K562 (cell line): ENCODE measurements around the gene HMCN2. TPM values are rescaled to one million over a fixed set of nuclear protein-coding genes. Genes with fewer than 3 reads are reported as not detected.

ENCODE experiments used
- ATAC-seq: fragments of 200-7000 bp; cut with Tn5 transposase; 3 replicates; pipeline ENCODE4 v1.9.1; 2020; ENCODE audit warnings: moderate library complexity
- BruUV-seq: library from RNA; stranded (reverse); fragments of 400-500 nt; replicated peaks from 2 replicates; lab custom pipeline; 2021; lab: Mats Ljungman, UMichigan
- CTCF ChIA-PET: fragments of 300-600 bp; formaldehyde crosslinking; extraction: SDS; loops from one replicate; lab custom pipeline; 2021; ENCODE audit warnings: low intra/inter-chr PET ratio; lab: Yijun Ruan, JAX
- POLR2A ChIA-PET: fragments of 300-600, 350-650 bp; sonication (Branson Sonifier 250); formaldehyde crosslinking; extraction: SDS; loops from one replicate; lab custom pipeline; 2021; ENCODE audit warnings: antibody characterized with exemption, inconsistent platforms; lab: Yijun Ruan, JAX
- DNase-seq, 4 experiments: peaks; one replicate each; pipeline versions ENCODE4 v3.0.0 to v3.0.0-alpha.2; 2011 to 2018; ENCODE audit warnings: low spot score in 3 of 4, mixed read lengths in 3 of 4; ENCODE audit errors: extremely low read depth in 1 of 4
- FAIRE-seq: peaks from 2 replicates; lab custom pipeline; 2011; peaks lifted over from hg19 to GRCh38; lab: Jason Lieb, UNC
- H2AFZ ChIP-seq: 2 replicates; pipeline ENCODE4 v1.6.0; 2011; ENCODE audit warnings: low read depth, low read length, control low read depth, inconsistent platforms
- H3K27ac ChIP-seq: fragments of 200-600 bp; 3 replicates; pipeline ENCODE4 v1.8.0; 2011; ENCODE audit warnings: low read depth, mild to moderate bottlenecking, control low read depth, inconsistent platforms, low read length, moderate library complexity, mixed read lengths; ENCODE audit errors: extremely low read depth
- H3K27me3 ChIP-seq, 2 experiments: fragments of 300-600 bp in 1 of 2; 2 replicates in 1 of 2; 3 replicates in 1 of 2; pipeline versions ENCODE4 v1.6.0 to v1.8.0; 2011; ENCODE audit warnings: inconsistent platforms in 2 of 2, low read length in 2 of 2, mild to moderate bottlenecking in 1 of 2, mixed read lengths in 1 of 2, moderate library complexity in 1 of 2; ENCODE audit not compliant: control insufficient read depth in 2 of 2, insufficient read depth in 2 of 2
- H3K36me3 ChIP-seq: fragments of 300-600 bp; 3 replicates; pipeline ENCODE4 v1.8.0; 2011; ENCODE audit warnings: mild to moderate bottlenecking, low read length, inconsistent platforms; ENCODE audit not compliant: control insufficient read depth, insufficient read depth
- H3K4me1 ChIP-seq, 2 experiments: fragments of 200-600 bp in 1 of 2; replicated peaks in 1 of 2; 2 replicates in 1 of 2; 3 replicates in 1 of 2; pipeline versions ENCODE4 v1.5.1 to v1.8.0; 2011; ENCODE audit warnings: inconsistent platforms in 2 of 2, low read length in 2 of 2, mild to moderate bottlenecking in 1 of 2, mixed read lengths in 1 of 2, moderate library complexity in 1 of 2; ENCODE audit not compliant: control insufficient read depth in 2 of 2, insufficient read depth in 2 of 2
- H3K4me2 ChIP-seq: 2 replicates; pipeline ENCODE4 v1.6.1; 2011; ENCODE audit warnings: low read length, control low read depth, inconsistent platforms, mixed read lengths; ENCODE audit not compliant: insufficient read depth
- H3K4me3 ChIP-seq: fragments of 200-600 bp; sonication (generic), shearing (Covaris generic); 2 replicates; pipeline ENCODE4 v1.5.1; 2016; ENCODE audit warnings: control low read depth, inconsistent platforms
- H3K79me2 ChIP-seq: fragments of 200-600 bp; 3 replicates; pipeline ENCODE4 v1.8.0; 2011; ENCODE audit warnings: low read length, inconsistent platforms; ENCODE audit not compliant: control insufficient read depth, insufficient read depth
- H3K9ac ChIP-seq, 2 experiments: 2 replicates each; pipeline versions ENCODE4 v1.6.0 to v1.6.1; 2011; ENCODE audit warnings: low read depth in 2 of 2, low read length in 2 of 2, control low read depth in 1 of 2, inconsistent platforms in 1 of 2, mild to moderate bottlenecking in 1 of 2, mixed read lengths in 1 of 2; ENCODE audit not compliant: insufficient read depth in 1 of 2
- H3K9me1 ChIP-seq: one replicate; pipeline ENCODE4 v1.6.0; 2011; ENCODE audit warnings: inconsistent platforms, mild to moderate bottlenecking, low read length, moderate library complexity; ENCODE audit not compliant: control insufficient read depth, insufficient read depth
- H3K9me3 ChIP-seq: replicated peaks from 2 replicates; pipeline ENCODE4 v1.5.1; 2011; ENCODE audit warnings: low read depth, low read length, inconsistent platforms; ENCODE audit not compliant: control insufficient read depth, insufficient read depth
- H4K20me1 ChIP-seq: replicated peaks from 2 replicates; pipeline ENCODE4 v1.6.1; 2011; ENCODE audit warnings: low read length, inconsistent platforms, mixed read lengths; ENCODE audit not compliant: control insufficient read depth, insufficient read depth
- BDP1 ChIP-seq: IDR thresholded peaks from 3 replicates; pipeline ENCODE4 v1.6.1; 2011; ENCODE audit not compliant: insufficient read length, insufficient read depth
- MCM3 ChIP-seq: fragments of 450-650 bp; IDR thresholded peaks from 2 replicates; pipeline ENCODE4 v1.6.1; 2016
- MTA2 ChIP-seq: fragments of 450-650 bp; IDR thresholded peaks from 2 replicates; pipeline ENCODE4 v1.6.1; 2016; ENCODE audit warnings: low read depth
- MYBL2 ChIP-seq, 2 experiments: fragments of 450-650 bp in 1 of 2; sonication (generic) in 1 of 2; formaldehyde crosslinking in 1 of 2; IDR thresholded peaks; 2 replicates each; pipeline versions ENCODE4 v1.6.1 to v1.8.1; 2017 to 2022; ENCODE audit warnings: borderline replicate concordance in 1 of 2, inconsistent platforms in 1 of 2, low read depth in 1 of 2, mild to moderate bottlenecking in 1 of 2, missing genetic modification reagents in 1 of 2, moderate library complexity in 1 of 2
- POU5F1 ChIP-seq: fragments of 150-350 bp; IDR thresholded peaks from 2 replicates; pipeline ENCODE4 v1.6.1; 2014; ENCODE audit warnings: borderline replicate concordance, low read length, low read depth, mild to moderate bottlenecking; ENCODE audit not compliant: partially characterized antibody
- STAG1 ChIP-seq: sonication (generic); formaldehyde crosslinking; IDR thresholded peaks from 2 replicates; pipeline ENCODE4 v1.5.0; 2020; ENCODE audit warnings: missing genetic modification reagents, borderline replicate concordance
- WGBS: fragments of 100-300 bp; shearing (Covaris generic); methylation state at CpG from one replicate; pipeline ENCODE4 v1.1.6; 2016; ENCODE audit warnings: low coverage, mixed read lengths; ENCODE audit not compliant: insufficient coverage; ENCODE audit errors: missing lambda C conversion rate; 5-methylcytosine and 5-hydroxymethylcytosine counted together
- in situ Hi-C: fragments of 300-500 bp; cut with MboI; formaldehyde crosslinking; loops from 4 replicates; pipeline ENCODE4 v1.15.0; 2018; ENCODE audit warnings: inconsistent platforms, mixed read lengths
- intact Hi-C: fragments of 100-400 bp; cut with micrococcal nuclease; formaldehyde crosslinking; loops from 2 replicates; pipeline ENCODE4 v1.14.2; 2022
- polyA plus RNA-seq, 8 experiments: library from polyadenylated mRNA; depleted of rRNA in 4 of 8; stranded (reverse) in 5 of 8; unstranded in 3 of 8; fragments of >200 nt; fragmentation: Nextera tagmentation in 2 of 8; fragmentation: Illumina TruSeq in 1 of 8; extraction: Ambion mirVana in 2 of 8; extraction: Trizol in 1 of 8; gene quantifications; 2 replicates each; pipeline versions ENCODE4 v1.2.1 to v1.2.3, GENCODE V29; 2011 to 2014; ENCODE audit warnings: inconsistent platforms in 1 of 8, missing spikeins in 1 of 8
- total RNA-seq, 7 experiments: library from RNA; depleted of rRNA in 6 of 7; stranded (reverse); fragments of >200 nt in 6 of 7; fragmentation: Illumina TruSeq in 2 of 7; extraction: Trizol in 2 of 7; gene quantifications; 2 replicates each; pipeline versions ENCODE4 v1.2.1 to v1.2.3, GENCODE V29; 2011 to 2021; ENCODE audit warnings: low replicate concordance in 1 of 7

Gene HMCN2
- total and polyA plus RNA-seq, 9 of the 15 experiments (the other 6 are each of a cell fraction or from before 2014, with no cell fraction given): 0.01 TPM; not detected in 8

GRCh38 chr9:130236436-130236985, 29.0 kb upstream of the HMCN2 start:
- ATAC-seq (no peak), FAIRE-seq (no peak), DNase-seq (no peak)
- Histone ChIP-seq H4K20me1 (0 out of 2 replicates have a peak, but pooled peaks cover 4% of the 10 kb centered on the region), H3K4me3 (no peak overlapping the region), H3K9me3 (no peaks in the 10 kb centered on the region), H3K79me2 (no peaks in the 10 kb centered on the region), H3K9me1 (no peaks in the 10 kb centered on the region), H2AFZ (no peak overlapping the region), H3K4me2 (no peak overlapping the region), H3K27ac (no peak overlapping the region), H3K27me3 (no peaks in the 10 kb centered on the region), H3K9ac (no peak overlapping the region), H3K36me3 (peaks cover 18% of the 10 kb centered on the region; the same call in 2 of the 3 replicates), H3K4me1 (peaks cover 21 to 32% of the 10 kb centered on the region in 2 experiments)
- intact Hi-C loops: loop anchor here (2.0 kb wide), 2 partner anchors 130 to 350 kb away; no protein-coding TSS in a partner anchor
- CTCF ChIA-PET: interaction anchor here (0.6 to 2.8 kb wide), 7 partner anchors 69 to 351 kb away, joined by 3 to 29 read pairs (median 4); no protein-coding TSS in a partner anchor
- in situ Hi-C loops: loop anchor here (5.0 kb wide), 1 partner anchor 124 kb away; no protein-coding TSS in a partner anchor
- POLR2A ChIA-PET: interaction anchor here (0.5 to 1.0 kb wide), 4 partner anchors 10 to 1010 kb away, joined by 3 to 4 read pairs (median 3); no protein-coding TSS in a partner anchor
- no TSS peak for BruUV-seq
- TF ChIP-seq MCM3 (no peak), POU5F1 (no peak), STAG1 (CRISPR knock-in tag) (no peak), MTA2 (no peak), MYBL2 (IDR thresholded peaks at IDR 0.05; ENCODE audit: low read depth) (no peak), MYBL2 (CRISPR knock-in tag; IDR thresholded peaks at IDR 0.05; ENCODE audit: borderline replicate concordance) (no peak), BDP1 (no peak)
- 37% methylated on average over 10 of the region's 10 CpGs for WGBS
